NCI-H345 treated with DMSO at 0.1 percent for 48 hours (cell line): ENCODE results near the gene IL1RAP.

ENCODE experiments used
- DNase-seq: peaks from one replicate; lab custom pipeline; 2025; ENCODE audit not compliant: unreplicated experiment; lab: John Stamatoyannopoulos, UW

Gene IL1RAP

GRCh38 chr3:190575437-190576185 lies 61.7 kb downstream of the IL1RAP start:
- no peak for DNase-seq

GRCh38 chr3:190577225-190577624 lies 63.3 kb downstream of the IL1RAP start:
- no peak for DNase-seq

DNA sequence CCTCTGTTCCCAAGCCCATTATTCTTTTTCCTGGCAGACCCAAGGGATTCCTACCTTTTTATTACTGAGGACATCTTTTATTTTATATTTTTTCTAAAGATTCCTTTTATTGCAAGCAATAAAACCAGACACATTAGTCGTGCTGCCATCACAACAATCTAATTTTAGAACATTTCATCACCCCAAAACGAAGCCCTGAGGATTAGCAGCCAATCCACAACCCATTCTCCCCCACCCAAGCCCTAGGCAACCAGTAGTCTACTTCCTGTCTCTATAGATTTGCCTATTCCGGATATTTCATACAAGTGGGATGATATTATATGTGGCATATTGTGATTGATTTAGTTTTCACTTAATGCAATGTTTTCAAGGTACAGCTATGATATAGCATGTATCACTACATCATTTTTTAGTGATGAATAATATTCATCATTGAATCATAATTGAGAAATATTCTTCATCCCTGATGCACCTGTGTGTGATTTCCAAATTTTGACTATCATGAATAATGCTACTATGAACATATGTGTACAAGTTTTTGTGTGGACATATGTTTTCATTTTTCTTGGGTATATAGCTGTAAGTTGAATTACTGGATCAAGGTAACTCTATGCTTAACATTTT lies 65.7 kb downstream of the IL1RAP start:
- DNase-seq: no peak

DNA sequence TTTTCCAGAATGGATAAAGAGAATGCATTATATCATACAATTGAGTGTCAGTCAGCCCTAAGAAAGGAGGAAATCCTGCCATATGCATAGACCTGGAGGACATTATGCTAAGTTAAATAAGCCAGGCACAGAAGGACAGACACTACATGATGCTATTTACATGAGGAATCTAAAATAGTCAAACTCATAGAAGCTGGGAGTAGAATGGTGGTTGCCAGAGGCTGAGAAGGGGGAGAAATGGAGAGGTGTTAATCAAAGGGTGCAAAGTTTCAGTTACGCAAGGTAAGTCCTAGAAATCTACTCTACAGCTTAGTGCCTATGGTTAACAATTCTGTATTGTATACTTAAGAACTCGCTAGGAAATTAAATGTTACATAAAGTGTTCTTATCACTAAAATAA lies 66.5 kb downstream of the IL1RAP start:
- no peak for DNase-seq

DNA sequence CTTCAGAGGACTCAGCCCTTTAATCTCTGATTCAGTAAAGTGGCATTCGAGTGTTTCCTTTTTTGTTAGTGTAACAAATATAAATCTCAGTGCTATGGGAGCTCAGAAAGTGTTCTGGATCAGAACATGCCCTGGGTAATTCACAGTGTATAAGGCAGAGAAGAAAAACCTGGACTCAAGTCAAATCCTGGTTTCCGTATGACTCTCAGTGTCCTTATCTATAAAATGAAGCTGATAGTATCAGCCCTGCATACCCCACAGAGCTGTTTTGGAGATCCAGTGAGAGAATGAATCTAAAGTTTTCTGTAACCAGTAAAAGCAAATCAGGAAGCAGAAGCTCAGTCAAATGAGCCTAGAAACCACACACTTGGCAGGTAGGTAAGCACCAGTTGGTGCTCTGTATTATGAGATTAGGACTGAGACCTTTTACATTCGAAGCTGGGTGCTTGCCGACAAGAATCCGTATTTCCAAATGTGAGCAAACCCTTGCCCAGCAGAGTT lies 67.2 kb downstream of the IL1RAP start:
- DNase-seq: no peak

DNA sequence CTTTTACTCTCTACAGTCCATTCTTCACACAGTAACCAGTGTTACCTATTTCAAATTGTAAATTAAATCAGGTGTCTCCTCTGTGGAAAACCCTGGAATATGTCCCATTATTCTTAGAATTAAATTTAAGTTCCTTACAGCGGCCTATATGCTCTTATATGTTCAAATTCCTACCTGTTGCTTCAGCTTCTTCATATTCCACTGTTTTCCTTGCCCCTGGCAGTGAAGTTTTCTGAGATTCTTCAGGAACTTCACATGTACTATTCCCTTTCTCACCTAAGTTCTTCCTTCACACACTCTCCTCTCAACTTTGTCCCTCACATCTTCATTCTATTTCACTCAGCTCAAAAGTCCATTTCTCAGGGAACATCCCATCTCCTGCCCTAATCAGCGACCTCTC lies 68.8 kb downstream of the IL1RAP start:
- no peak for DNase-seq

- no peak for DNase-seq
Observed at GRCh38 chr3:190585805-190586630, 72.1 kb downstream of the IL1RAP start.

GRCh38 chr3:190586631-190587011 lies 72.7 kb downstream of the IL1RAP start:
- no peak for DNase-seq

GRCh38 chr3:190588570-190588969 lies 74.7 kb downstream of the IL1RAP start:
- no peak for DNase-seq

DNA sequence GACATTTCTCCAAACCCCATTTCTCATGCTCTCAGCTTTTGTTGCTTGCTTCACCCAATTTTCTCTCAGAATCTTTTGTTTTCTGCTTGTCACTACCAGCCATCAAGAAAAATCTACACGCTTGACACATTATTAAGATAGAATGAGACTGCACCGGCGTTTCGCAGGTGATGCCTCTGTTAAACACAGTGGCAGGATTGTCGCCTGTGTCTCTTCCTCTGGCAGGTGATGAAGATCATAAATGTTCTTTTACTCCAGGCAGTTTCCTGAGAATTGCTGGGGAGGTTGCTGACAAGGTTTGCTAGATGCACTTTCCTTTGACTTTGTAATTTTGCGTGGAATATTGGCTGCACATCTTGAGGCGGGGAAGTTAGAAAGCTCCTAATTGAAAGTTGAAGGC lies 75.4 kb downstream of the IL1RAP start:
- no peak for DNase-seq

DNA sequence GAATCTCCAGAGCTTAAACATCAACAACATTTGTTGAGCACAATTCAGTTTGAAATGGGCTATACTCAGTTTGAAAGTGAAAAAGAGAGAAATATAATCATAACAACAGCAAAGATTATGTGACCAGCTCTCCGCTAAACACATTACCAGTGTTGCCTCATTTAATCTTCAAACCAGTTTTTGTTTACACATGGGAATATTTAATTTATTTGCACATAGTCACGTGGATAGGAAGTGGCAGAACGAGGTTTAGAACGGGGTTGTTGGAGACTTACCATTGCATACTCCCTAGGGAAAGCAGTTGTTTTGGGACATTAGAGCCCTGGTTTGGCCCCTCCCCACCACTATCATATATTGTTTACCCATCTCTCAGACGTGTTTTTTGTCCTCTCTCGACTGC lies 77.2 kb downstream of the IL1RAP start:
- DNase-seq: peak; percentile 80

DNA sequence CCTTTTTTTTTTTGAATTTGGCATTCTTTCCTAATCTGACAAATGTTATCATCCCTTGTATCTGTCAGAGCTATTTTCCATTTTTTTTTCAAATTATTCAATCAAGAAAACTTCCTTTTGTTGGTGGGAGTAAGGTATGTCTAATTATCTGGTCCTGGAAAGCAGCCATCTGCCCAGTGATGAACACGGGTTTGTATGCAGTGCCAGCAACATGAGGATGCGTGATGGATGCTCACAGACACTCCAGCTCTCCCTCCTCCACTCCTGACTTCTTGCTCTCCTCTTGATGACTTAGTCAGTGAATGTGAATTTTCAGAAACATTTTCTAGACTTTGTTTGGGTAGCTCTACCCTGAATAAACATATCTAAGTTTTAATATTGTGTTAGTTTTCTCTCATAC lies 79.2 kb downstream of the IL1RAP start:
- DNase-seq: no peak

DNA sequence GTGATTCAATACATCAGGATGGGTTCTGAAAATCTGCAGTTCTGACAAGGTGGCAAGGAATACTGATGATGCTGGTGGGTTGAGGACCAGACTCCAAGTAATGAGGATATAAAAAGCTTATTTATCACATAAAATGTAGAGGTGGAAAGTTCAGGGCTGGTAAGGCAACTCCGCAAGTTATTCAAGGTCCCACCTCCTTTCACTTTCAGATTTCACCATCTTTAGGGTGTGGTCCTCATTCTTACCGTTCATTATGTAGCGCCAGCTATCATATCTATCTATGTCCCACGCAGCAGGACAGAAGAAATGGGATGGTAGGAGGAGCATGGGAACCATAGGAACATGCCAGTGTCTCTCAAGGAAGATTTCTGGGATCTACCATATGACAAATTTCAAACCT lies 80.3 kb downstream of the IL1RAP start:
- DNase-seq: no peak

DNA sequence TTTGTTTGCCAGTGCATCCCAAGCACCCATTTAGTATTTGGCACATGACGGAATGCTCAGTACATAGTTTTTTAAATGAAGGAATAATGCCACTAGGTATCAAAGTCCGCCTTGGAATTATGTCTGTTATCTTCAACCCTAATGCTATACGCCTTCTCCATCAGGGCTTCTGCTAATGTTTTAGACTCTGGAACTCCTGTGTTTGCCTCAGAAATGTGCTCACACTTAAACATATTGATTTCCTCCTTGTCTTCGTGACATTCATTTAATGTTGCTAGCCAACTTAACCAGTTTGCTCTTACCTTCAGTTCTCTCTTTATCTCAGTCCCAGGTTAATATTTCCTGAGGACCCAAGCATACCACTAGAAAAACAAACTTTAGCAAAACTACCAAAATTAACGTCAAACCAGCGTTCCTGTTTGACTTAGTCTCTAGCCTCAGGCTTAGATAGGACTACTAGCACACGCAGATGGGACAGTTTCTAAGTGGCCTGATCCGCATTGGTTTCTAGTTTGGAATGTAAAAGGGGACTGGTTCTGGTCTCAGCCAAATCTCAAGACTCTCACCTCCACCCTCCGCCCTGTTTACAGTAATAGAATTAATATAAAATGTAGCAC lies 81.4 kb downstream of the IL1RAP start:
- DNase-seq: no peak

DNA sequence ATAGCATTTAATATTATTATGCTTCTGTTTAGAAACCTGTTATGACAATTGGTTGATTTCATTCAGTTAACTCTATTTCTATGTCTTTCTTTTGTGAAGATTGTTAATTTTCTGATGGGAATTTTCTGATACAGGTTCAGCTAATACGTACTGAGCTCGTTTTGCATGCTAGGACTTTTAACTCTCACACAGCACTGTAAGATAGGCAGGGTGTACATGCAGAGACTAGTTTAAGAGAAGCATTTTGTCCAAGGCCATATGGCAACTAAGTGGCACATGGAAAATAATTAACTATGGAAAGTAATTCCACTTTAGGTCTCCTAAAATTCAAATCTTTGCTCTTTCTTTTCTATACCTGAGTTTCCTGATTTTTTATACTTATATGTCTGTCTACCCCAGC lies 81.9 kb downstream of the IL1RAP start:
- no peak for DNase-seq

DNA sequence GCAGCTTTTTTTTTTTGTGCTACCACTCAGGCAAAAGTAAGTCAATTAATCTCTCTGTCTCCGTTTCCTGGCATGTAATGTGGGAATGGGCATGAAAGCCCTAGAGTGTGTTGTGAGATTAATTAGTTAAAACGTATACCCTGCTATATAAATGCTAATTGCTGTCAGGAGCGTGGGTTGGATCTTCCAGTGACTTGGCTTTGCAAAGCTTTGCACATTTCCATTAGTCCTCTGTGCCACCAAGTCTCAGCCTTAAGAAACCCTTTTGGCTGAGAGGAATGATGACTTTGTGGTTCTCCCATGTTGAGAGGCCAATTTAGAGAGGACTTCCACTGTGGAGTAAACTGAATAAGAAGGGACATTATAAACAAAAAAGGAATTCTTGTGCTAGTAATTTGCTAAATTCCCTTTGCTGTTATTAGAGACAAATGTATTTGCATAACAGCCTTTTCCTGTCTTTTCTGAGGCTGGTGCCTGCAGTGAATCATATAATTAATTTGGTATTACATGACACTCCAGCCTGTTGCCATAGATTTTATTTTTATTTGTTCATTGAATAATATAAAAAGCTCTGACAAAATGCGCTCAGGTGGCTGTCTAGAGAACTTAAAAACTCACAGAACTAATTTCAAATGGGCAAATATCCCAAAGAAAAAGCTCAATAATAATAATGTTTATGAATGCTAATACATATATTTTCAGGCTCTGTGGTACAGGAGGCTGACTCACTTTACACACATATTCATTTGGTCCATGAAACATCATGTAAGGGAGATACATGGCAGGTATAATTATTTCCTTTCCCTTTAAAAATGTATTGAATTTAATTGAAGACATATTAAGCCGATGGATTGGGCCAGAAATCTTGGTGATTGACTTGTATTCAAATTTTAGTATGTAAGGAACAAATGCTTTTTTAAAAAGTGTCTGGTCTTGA lies 82.7 kb downstream of the IL1RAP start:
- DNase-seq: no peak

DNA sequence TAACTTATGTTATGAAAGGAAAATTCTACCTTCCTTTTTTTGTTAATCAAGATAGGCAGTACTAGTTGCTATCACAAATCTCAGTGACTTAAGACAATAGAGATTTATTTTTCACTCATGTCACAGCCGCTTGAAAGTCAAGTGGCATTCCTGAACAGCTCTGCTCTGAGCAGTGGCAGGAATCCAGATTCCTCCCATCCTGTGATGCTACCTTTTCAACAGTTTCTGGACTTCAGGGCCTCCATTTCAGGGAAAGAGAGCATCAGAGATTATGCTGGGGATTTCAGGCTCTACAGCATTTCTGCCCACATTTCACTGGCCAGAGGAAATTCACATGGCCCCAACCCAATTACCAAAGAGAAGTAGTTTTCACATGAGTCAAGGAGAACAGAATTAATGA lies 83.4 kb downstream of the IL1RAP start:
- DNase-seq: no peak

- DNase-seq: no peak
Observed at GRCh38 chr3:190601622-190602021, 87.7 kb downstream of the IL1RAP start.

- no peak for DNase-seq
Observed at GRCh38 chr3:190605385-190605784, 91.5 kb downstream of the IL1RAP start.

GRCh38 chr3:190606596-190606995 lies 92.7 kb downstream of the IL1RAP start:
- DNase-seq: no peak
